OCI-LY7 (cell line): ENCODE measurements around the gene NELL1.

Experiments used
- CTCF ChIP-seq: fragments of 200-600 bp; sonication (generic); conservative IDR thresholded peaks from 2 replicates; pipeline ENCODE4 v1.5.1; 2014; ENCODE audit warnings: mild to moderate bottlenecking, antibody characterized with exemption, low read length, moderate library complexity, mixed read lengths
- EZH2phosphoT487 ChIP-seq: fragments of 200-600 bp; sonication (generic); IDR thresholded peaks from 2 replicates; pipeline ENCODE4 v1.6.1; 2018; ENCODE audit warnings: low read depth, borderline replicate concordance, mild to moderate bottlenecking, mixed run types, antibody characterized with exemption, low read length, moderate library complexity, mixed read lengths

GRCh38 chr11:21053466-21053865 is 384.1 kb downstream of the NELL1 start:
- TF ChIP-seq EZH2phosphoT487 (no peak), CTCF (no peak)
